Transverse colon (tissue), 4 donors: ENCODE results near the gene FHL5. TPM values are rescaled to one million over a fixed set of nuclear protein-coding genes. Genes with fewer than 3 reads are reported as not detected.

Source experiments
- DNase-seq: peaks from one replicate; pipeline ENCODE4 v3.0.0-alpha.2; 2019
- H3K27ac ChIP-seq, 4 donors: fragments of 200-600 bp; sonication (generic); 2 replicates each; pipeline ENCODE4 v1.5.1; 2016 to 2018; ENCODE audit warnings: inconsistent platforms in 4 of 4
- H3K27me3 ChIP-seq: fragments of 200-600 bp; sonication (generic); 2 replicates; pipeline ENCODE4 v1.5.1; 2017; ENCODE audit warnings: inconsistent platforms
- H3K36me3 ChIP-seq, 4 donors: fragments of 200-600 bp; sonication (generic); 2 replicates each; pipeline ENCODE4 v1.5.1; 2017 to 2019; ENCODE audit warnings: inconsistent platforms in 4 of 4
- H3K4me1 ChIP-seq, 4 donors: fragments of 200-600 bp; sonication (generic); 2 replicates each; pipeline ENCODE4 v1.5.1; 2017 to 2020; ENCODE audit warnings: inconsistent platforms in 4 of 4
- H3K4me3 ChIP-seq, 4 donors: fragments of 200-600 bp; sonication (generic); 1 replicate in 1 of 4; 2 replicates in 3 of 4; pipeline versions ENCODE4 v1.5.1 to v1.6.1; 2017 to 2019; ENCODE audit warnings: inconsistent platforms in 4 of 4
- H3K9me3 ChIP-seq, 2 donors: fragments of 200-600 bp; sonication (generic); 2 replicates each; pipeline ENCODE4 v1.5.1; 2017 to 2019; ENCODE audit warnings: inconsistent platforms in 2 of 2
- EP300 ChIP-seq: sonication (generic); formaldehyde crosslinking; IDR thresholded peaks from one replicate; pipeline ENCODE4 v1.6.1; 2017; ENCODE audit warnings: antibody characterized with exemption, low read depth
- POLR2A ChIP-seq: fragments of 450-650 bp; IDR thresholded peaks from one replicate; pipeline ENCODE4 v1.6.1; 2016; ENCODE audit warnings: antibody characterized with exemption, mild to moderate bottlenecking, moderate library complexity
- POLR2AphosphoS5 ChIP-seq, 3 donors: sonication (generic); formaldehyde crosslinking; IDR thresholded peaks; one replicate each; pipeline ENCODE4 v1.6.1; 2016; ENCODE audit warnings: antibody characterized with exemption in 3 of 3
- WGBS, 2 donors: methylation state at CpG; one replicate each; pipeline ENCODE4 v1.1.5; 2018; ENCODE audit warnings: low coverage in 1 of 2; 5-methylcytosine and 5-hydroxymethylcytosine counted together
- in situ Hi-C, 4 donors: fragments of 200-750 bp; cut with MboI; loops; one replicate each; pipeline versions ENCODE4 v1.15.0 to v1.15.1; 2017; ENCODE audit warnings: low sequenced_read_pairs in 3 of 4, low pct_ligation_motif_present in 1 of 4, low pct_unique_long_range_greater_than_20kb in 1 of 4
- intact Hi-C: fragments of 100-400 bp; cut with DNase I; formaldehyde crosslinking; loops from one replicate; pipeline ENCODE4 v1.15.1; 2023; ENCODE audit warnings: low total_unique reads
- total RNA-seq, 4 donors: library from RNA; depleted of rRNA; stranded (reverse); fragments of >200 nt; gene quantifications; one replicate each; pipeline ENCODE4 v1.1.0, GENCODE V29; 2016
- TF ChIP-seq, protein P1 (sequence below), 5 experiments: fragments of 200-600 bp in 3 of 5; fragments of 450-650 bp in 2 of 5; sonication (generic) in 3 of 5; IDR thresholded peaks; 1 replicate in 2 of 5; 2 replicates in 3 of 5; pipeline ENCODE4 v1.5.1; 2016 to 2017; ENCODE audit warnings: antibody characterized with exemption in 5 of 5, inconsistent platforms in 3 of 5, mild to moderate bottlenecking in 2 of 5, moderate library complexity in 1 of 5

Gene FHL5
- total RNA-seq, 4 donors from 2014 or later = 2.9 to 9.2 (median 4.6) TPM; not detected in 1

DNA sequence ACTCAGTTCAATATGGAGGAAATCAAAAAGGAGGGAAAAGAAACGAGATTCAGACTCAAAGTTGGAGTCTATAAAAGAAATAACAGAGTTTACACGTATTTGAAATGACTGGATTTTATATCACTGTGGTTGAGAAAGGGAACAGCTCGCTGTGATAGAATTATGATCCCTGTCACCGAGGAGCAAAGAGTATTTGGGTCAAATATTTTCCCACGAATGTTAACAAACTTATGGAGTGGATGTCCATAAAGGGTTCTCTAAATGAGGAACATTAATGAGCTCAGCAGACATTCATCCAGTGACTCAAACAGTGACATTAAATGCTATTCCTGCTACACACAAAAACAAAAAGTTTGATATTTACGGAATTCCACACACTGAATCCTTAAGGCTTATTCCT, 57.9 kb downstream of the FHL5 start:
- Histone ChIP-seq H3K27ac (no peak overlapping the region), H3K9me3 (no peaks in the 10 kb centered on the region), H3K27me3 (no peaks in the 10 kb centered on the region), H3K4me3 (no peak overlapping the region), H3K4me1 (no peaks in the 10 kb centered on the region), H3K36me3 (no peaks in the 10 kb centered on the region)
- intact Hi-C loops (loop anchor here (10.0 kb wide), 1 partner anchor 434 kb away; no protein-coding TSS in a partner anchor), in situ Hi-C loops (loop anchor here in 2 of 4 donors (10.0 kb wide), 1 partner anchor 434 kb away; no protein-coding TSS in a partner anchor)
- TF ChIP-seq EP300 (no peak), POLR2AphosphoS5 (IDR thresholded peaks at IDR 0.05) (no peak), POLR2A (no peak)
- TF ChIP-seq, protein P1, sequence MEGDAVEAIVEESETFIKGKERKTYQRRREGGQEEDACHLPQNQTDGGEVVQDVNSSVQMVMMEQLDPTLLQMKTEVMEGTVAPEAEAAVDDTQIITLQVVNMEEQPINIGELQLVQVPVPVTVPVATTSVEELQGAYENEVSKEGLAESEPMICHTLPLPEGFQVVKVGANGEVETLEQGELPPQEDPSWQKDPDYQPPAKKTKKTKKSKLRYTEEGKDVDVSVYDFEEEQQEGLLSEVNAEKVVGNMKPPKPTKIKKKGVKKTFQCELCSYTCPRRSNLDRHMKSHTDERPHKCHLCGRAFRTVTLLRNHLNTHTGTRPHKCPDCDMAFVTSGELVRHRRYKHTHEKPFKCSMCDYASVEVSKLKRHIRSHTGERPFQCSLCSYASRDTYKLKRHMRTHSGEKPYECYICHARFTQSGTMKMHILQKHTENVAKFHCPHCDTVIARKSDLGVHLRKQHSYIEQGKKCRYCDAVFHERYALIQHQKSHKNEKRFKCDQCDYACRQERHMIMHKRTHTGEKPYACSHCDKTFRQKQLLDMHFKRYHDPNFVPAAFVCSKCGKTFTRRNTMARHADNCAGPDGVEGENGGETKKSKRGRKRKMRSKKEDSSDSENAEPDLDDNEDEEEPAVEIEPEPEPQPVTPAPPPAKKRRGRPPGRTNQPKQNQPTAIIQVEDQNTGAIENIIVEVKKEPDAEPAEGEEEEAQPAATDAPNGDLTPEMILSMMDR (IDR thresholded peaks at IDR 0.05) = no peak
- 58 to 67% methylated on average over 6 of the region's 6 CpGs for WGBS, 2 donors
- no peak for DNase-seq

DNA sequence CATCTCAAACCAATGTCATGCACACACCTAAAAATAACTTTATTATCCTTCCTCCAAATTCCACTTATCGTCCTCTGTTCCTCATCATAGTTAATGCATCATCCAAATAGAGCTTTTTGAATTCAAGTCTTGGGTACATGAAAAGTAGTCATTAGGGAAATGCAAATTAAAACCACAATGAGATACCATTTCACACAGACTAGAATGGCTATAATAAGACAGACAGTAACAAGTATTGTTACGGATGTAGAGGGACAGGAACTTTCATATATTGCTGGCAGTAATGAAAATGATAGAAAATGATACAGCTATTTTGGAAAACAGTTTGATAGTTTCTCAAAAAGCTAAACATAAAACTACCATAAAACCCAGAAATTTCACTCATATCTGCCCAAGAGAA, 59.1 kb downstream of the FHL5 start:
- intact Hi-C loops (loop anchor here (10.0 kb wide), 1 partner anchor 433 kb away; no protein-coding TSS in a partner anchor), in situ Hi-C loops (loop anchor here in 2 of 4 donors (10.0 kb wide), 1 partner anchor 433 kb away; no protein-coding TSS in a partner anchor)
- no peak for DNase-seq
- Histone ChIP-seq H3K4me1 (no peaks in the 10 kb centered on the region), H3K36me3 (no peaks in the 10 kb centered on the region), H3K27me3 (no peaks in the 10 kb centered on the region), H3K9me3 (no peaks in the 10 kb centered on the region), H3K4me3 (no peak overlapping the region), H3K27ac (no peak overlapping the region)
- 59 to 60% methylated on average over 2 of the region's 2 CpGs for WGBS, 2 donors
- TF ChIP-seq POLR2A (no peak), POLR2AphosphoS5 (IDR thresholded peaks at IDR 0.05) (no peak), EP300 (no peak)
- TF ChIP-seq, protein P1 (IDR thresholded peaks at IDR 0.05) = no peak

DNA sequence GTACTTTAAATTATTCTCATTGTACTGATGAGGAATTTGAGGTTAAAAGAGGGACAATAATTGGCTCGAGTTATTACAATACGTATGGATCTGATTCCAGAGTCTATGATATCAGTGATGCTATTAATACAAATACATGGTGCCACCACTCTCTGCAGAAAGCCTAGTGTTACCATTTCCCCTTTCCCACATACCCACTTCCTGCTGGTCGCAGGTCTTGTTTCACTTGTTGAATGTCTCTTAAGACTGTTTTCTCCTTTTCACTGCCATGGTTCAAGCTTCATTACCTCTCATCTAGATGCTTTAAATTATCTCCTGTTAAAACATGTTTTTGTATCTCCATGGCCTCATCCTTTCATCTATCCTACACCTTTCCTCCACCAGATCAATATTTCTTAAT, 62.0 kb downstream of the FHL5 start:
- 64 to 71% methylated on average over 3 of the region's 3 CpGs for WGBS, 2 donors
- in situ Hi-C loops = loop anchor here in 3 of 4 donors (5.0 to 10.0 kb wide), 2 partner anchors 430 to 432 kb away; no protein-coding TSS in a partner anchor

DNA sequence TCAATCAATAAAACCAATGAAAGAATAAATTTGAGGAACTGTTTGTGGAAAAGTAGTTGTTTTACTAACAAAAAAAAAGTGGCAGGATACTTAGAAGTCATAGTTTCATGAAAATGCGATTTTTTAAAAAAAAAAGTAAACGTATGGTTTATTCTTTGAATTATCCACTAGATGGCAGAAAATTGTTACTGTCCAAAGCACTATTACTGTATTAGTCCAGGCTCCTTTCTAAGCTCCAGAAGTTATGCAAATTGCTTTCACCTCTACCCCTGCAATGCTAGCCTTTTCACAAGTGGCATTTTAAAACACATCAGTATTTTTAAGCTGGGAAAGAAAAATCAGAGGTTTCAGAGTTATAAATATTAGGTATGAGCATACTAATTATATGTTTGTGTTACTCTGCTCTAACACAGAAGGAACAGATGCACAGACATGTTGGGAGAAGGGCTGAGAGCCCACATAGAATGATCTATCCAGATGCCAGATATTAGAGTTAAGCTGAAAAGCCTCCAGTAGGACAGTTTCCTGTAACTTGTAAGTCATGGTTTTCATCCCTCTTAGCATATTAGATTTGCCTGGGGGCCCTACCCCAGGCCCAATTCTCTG, 63.9 kb downstream of the FHL5 start:
- DNase-seq = no peak
- Histone ChIP-seq H3K27ac (no peak overlapping the region), H3K27me3 (no peaks in the 10 kb centered on the region), H3K4me1 (no peaks in the 10 kb centered on the region), H3K9me3 (no peaks in the 10 kb centered on the region), H3K4me3 (no peak overlapping the region), H3K36me3 (no peaks in the 10 kb centered on the region)
- intact Hi-C loops (loop anchor here (10.0 kb wide), 1 partner anchor 428 kb away; no protein-coding TSS in a partner anchor), in situ Hi-C loops (loop anchor here in 3 of 4 donors (5.0 to 10.0 kb wide), 2 partner anchors 428 to 430 kb away; no protein-coding TSS in a partner anchor)
- no peak for TF ChIP-seq POLR2AphosphoS5 (IDR thresholded peaks at IDR 0.05)
- TF ChIP-seq POLR2A = no peak
- TF ChIP-seq, protein P1 (IDR thresholded peaks at IDR 0.05) = peak in 4 of 5 experiments; percentile 29 to 42 (median 38)
- 0 to 5% methylated on average over 2 of the region's 2 CpGs for WGBS, 2 donors

More for the DNA sequence above, 62.0 kb downstream of the FHL5 start:
- Histone ChIP-seq H3K4me1 (no peaks in the 10 kb centered on the region), H3K36me3 (no peaks in the 10 kb centered on the region), H3K27me3 (no peaks in the 10 kb centered on the region), H3K4me3 (no peak overlapping the region), H3K27ac (no peak overlapping the region), H3K9me3 (no peaks in the 10 kb centered on the region)
- DNase-seq = no peak
- intact Hi-C loops = loop anchor here (10.0 kb wide), 1 partner anchor 430 kb away; no protein-coding TSS in a partner anchor
- TF ChIP-seq, protein P1 (IDR thresholded peaks at IDR 0.05) = no peak
- TF ChIP-seq EP300 (no peak), POLR2AphosphoS5 (IDR thresholded peaks at IDR 0.05) (no peak), POLR2A (no peak)
